T-helper 1 cell (primary cell): Measurements from ENCODE around the gene GPBAR1.
"Not testable (repeated sequence)": the region's sequence is repeated elsewhere in the genome, so short reads cannot be mapped to it uniquely, and the experiment has no call there.

Source experiments
- DNase-seq, 5 donors: peaks; one replicate each; pipeline ENCODE4 v3.0.0-alpha.2; 2012 to 2020

Gene GPBAR1

DNA sequence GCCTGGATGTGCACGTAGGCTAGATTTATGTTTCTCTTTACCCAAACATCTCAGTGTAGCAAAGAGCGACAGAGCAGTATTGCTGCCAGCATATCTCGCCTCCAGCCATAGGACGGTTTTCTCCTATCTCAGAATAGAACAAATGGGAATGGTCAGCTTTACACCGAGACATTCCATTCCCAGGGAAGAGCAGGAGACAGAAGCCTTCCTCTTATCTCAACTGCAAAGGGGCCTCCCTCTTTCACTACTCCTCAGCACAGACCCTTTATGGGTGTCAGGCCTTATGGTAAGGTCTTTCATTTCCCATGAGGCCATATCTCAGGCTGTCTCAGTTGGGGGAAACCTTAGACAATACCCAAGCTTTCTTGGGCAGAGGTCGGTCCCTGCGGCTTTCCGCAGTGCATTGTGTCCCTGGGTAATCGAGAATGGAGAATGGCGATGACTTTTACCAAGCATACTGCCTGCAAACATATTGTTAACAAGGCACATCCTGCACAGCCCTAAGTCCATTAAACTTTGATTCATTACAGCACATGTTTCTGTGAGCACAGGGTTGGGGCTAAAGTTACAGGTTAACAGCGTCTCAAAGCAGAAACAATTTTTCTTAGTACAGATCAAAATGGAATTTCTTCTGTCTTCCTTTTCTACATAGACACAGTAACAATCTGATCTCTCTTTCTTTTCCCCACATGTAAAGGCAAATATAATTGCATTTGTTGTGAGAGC lies 50.9 kb downstream of the GPBAR1 start:
- not testable (repeated sequence) for DNase-seq

DNA sequence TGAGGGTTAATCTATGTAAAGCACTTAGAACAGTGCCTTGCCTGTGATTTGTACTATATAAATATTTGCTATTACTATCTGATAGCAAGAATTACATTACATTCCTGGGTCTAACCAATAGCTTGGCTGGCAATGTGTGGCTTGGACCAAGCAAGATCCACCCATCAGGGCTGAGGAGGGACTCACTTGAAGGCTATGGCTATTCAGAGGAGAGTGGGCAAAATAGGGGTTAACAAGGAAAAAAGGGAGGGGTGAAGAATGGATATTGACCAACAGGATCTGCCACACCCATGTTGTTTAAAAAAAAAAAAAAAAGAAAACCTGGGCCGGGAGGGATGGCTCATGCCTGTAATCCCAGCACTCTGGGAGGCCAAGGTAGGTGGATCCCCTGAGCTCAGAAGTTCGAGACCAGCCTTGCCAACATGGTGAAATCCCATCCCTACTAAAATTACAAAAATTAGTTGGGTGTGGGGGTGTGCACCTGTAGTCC lies 51.5 kb downstream of the GPBAR1 start:
- DNase-seq = no peak

DNA sequence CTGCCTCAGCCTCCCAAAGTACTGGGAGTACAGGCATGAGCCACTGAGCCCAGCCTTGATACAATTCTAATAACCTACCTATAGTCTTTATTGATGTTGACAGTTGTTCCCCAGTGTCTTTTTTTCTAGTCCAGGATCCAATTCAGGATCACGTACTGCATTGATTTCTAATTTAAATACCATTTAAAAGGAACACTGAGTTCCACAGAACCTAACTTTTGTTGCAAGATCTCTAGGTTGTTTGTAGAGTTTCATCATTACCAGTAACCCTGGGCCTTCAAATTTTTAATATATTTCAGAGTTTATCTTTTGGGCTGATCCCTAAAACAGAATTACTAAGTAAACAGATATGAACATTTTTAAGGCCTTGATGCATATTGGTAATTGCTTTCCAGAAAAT lies 52.5 kb downstream of the GPBAR1 start:
- DNase-seq = no peak
